Panc1 (cell line): ENCODE measurements around the gene DCDC2. TPM values are rescaled to one million over a fixed set of nuclear protein-coding genes. Genes with fewer than 3 reads are reported as not detected.

Experiments
- ATAC-seq: fragments of 200-7000 bp; cut with Tn5 transposase; 2 replicates; pipeline ENCODE4 v1.9.1; 2020; ENCODE audit warnings: mild to moderate bottlenecking, moderate library complexity
- BruUV-seq: library from RNA; stranded (reverse); fragments of 400-500 nt; replicated peaks from 2 replicates; lab custom pipeline; 2021; lab: Mats Ljungman, UMichigan
- CTCF ChIA-PET: fragments of 300-600 bp; sonication (Branson Sonifier 250); formaldehyde crosslinking; loops from one replicate; lab custom pipeline; 2022; ENCODE audit warnings: antibody characterized with exemption; lab: Charles Lee
- POLR2A ChIA-PET: fragments of 300-600 bp; sonication (Branson Sonifier 250); formaldehyde crosslinking; loops from one replicate; lab custom pipeline; 2022; ENCODE audit warnings: antibody characterized with exemption; lab: Charles Lee
- DNase-seq: peaks from one replicate; pipeline ENCODE4 v3.0.0-alpha.2; 2010; ENCODE audit warnings: low read depth, low spot score
- H3K27ac ChIP-seq: 2 replicates; pipeline ENCODE4 v1.5.1; 2011; ENCODE audit warnings: mild to moderate bottlenecking, low read length, inconsistent platforms
- H3K27me3 ChIP-seq: fragments of 200-500 bp; sonication (Bioruptor generic); 2 replicates; pipeline ENCODE4 v1.6.0; 2014; ENCODE audit warnings: low read length, inconsistent platforms; ENCODE audit not compliant: control insufficient read depth, insufficient read depth
- H3K36me3 ChIP-seq: fragments of 200-500 bp; sonication (Bioruptor generic); 2 replicates; pipeline ENCODE4 v1.5.1; 2014; ENCODE audit warnings: inconsistent platforms, mild to moderate bottlenecking, low read length, moderate library complexity; ENCODE audit not compliant: control insufficient read depth, insufficient read depth
- H3K4me1 ChIP-seq: 2 replicates; pipeline ENCODE4 v1.5.1; 2011; ENCODE audit warnings: inconsistent platforms, mild to moderate bottlenecking, low read length, moderate library complexity; ENCODE audit not compliant: control insufficient read depth, insufficient read depth
- H3K4me3 ChIP-seq, 2 experiments: 2 replicates each; pipeline ENCODE4 v1.5.1; 2011 to 2012; ENCODE audit warnings: low read depth in 2 of 2, low read length in 2 of 2, mild to moderate bottlenecking in 2 of 2, inconsistent platforms in 1 of 2, moderate library complexity in 1 of 2
- H3K9me3 ChIP-seq: fragments of 200-500 bp; sonication (Bioruptor generic); 2 replicates; pipeline ENCODE4 v1.5.1; 2014; ENCODE audit warnings: low read depth, mild to moderate bottlenecking, inconsistent platforms, low read length, moderate library complexity; ENCODE audit not compliant: control insufficient read depth, insufficient read depth
- CTCF ChIP-seq: fragments of 450-650 bp; IDR thresholded peaks from 2 replicates; pipeline ENCODE4 v1.5.1; 2017; ENCODE audit warnings: mild to moderate bottlenecking
- POLR2AphosphoS5 ChIP-seq: IDR thresholded peaks from 2 replicates; pipeline ENCODE4 v1.6.1; 2012; ENCODE audit warnings: mild to moderate bottlenecking, low read depth, low read length, moderate library complexity
- REST ChIP-seq, 2 experiments: IDR thresholded peaks; 2 replicates each; pipeline ENCODE4 v1.6.1; 2011 to 2012; ENCODE audit warnings: low read depth in 2 of 2, control low read depth in 1 of 2, low read length in 1 of 2, mild to moderate bottlenecking in 1 of 2, moderate library complexity in 1 of 2; ENCODE audit not compliant: insufficient read depth in 1 of 2
- SIN3A ChIP-seq: IDR thresholded peaks from 2 replicates; pipeline ENCODE4 v1.6.1; 2012; ENCODE audit warnings: low read depth, mild to moderate bottlenecking, low read length, moderate library complexity, borderline replicate concordance; ENCODE audit not compliant: insufficient read depth
- TCF7L2 ChIP-seq: IDR thresholded peaks from 2 replicates; pipeline ENCODE4 v1.6.1; 2011; ENCODE audit warnings: mild to moderate bottlenecking, low read depth, low read length, inconsistent platforms
- in situ Hi-C: cut with HindIII; loops from 2 replicates; pipeline ENCODE4 v1.10.0; 2016; ENCODE audit warnings: low sequenced_read_pairs, low pct_unique_long_range_greater_than_20kb
- intact Hi-C: fragments of 100-400 bp; cut with micrococcal nuclease; formaldehyde crosslinking; loops from one replicate; pipeline ENCODE4 v1.10.0; 2022; ENCODE audit not compliant: unreplicated experiment
- total RNA-seq: library from RNA; stranded (reverse); gene quantifications from one replicate; pipeline ENCODE4 v1.2.1, GENCODE V29; 2021; ENCODE audit not compliant: unreplicated experiment

The DCDC2 gene
- total RNA-seq, 1 experiment from 2014 or later, result 0.15 TPM

- ATAC-seq, result no peak
- in situ Hi-C loops (no loop called here), intact Hi-C loops (no loop called here)
- ChIA-PET CTCF (no interaction called here), POLR2A (no interaction called here)
- Histone ChIP-seq H3K36me3 (no peaks in the 10 kb centered on the region), H3K4me3 (no peak overlapping the region), H3K27ac (no peak overlapping the region), H3K4me1 (no peaks in the 10 kb centered on the region), H3K9me3 (no peaks in the 10 kb centered on the region), H3K27me3 (no peaks in the 10 kb centered on the region)
- TF ChIP-seq CTCF (no peak), REST (IDR thresholded peaks at IDR 0.05; ENCODE audit: insufficient read depth in 1 of 2, low read depth in 2 of 2, low read length in 1 of 2) (no peak), TCF7L2 (no peak), POLR2AphosphoS5 (no peak), SIN3A (no peak)
- no peak for DNase-seq
- BruUV-seq, result no TSS peak
Observed at GRCh38 chr6:24139639-24140038, 218.2 kb downstream of the DCDC2 start.

GRCh38 chr6:24139080-24139479, 218.8 kb downstream of the DCDC2 start:
- no peak overlapping the region for H3K27ac ChIP-seq
- TF ChIP-seq REST (IDR thresholded peaks at IDR 0.05; ENCODE audit: insufficient read depth in 1 of 2, low read depth in 2 of 2, low read length in 1 of 2) (no peak), TCF7L2 (no peak), CTCF (no peak), POLR2AphosphoS5 (no peak), SIN3A (no peak)
- no peaks in the 10 kb centered on the region for H3K27me3 ChIP-seq
- no TSS peak for BruUV-seq
- CTCF ChIA-PET, result no interaction called here
- H3K4me1 ChIP-seq, result no peaks in the 10 kb centered on the region
- no peak for DNase-seq
- no peak overlapping the region for H3K4me3 ChIP-seq
- intact Hi-C loops (no loop called here), in situ Hi-C loops (no loop called here)
- ATAC-seq, result no peak
- POLR2A ChIA-PET, result no interaction called here
- H3K36me3 ChIP-seq, result no peaks in the 10 kb centered on the region
- H3K9me3 ChIP-seq, result no peaks in the 10 kb centered on the region
